GM19397 (cell line): ENCODE measurements around the gene SERP1.
"Not testable (repeated sequence)": the region's sequence is repeated elsewhere in the genome, so short reads cannot be mapped to it uniquely, and the experiment has no call there.

Source experiments
- ATAC-seq: cut with Tn5 transposase; IDR thresholded peaks from one replicate; pipeline ENCODE4 v1.9.1; 2021; ENCODE audit warnings: mild to moderate bottlenecking, moderate library complexity; ENCODE audit not compliant: unreplicated experiment

Gene SERP1

DNA sequence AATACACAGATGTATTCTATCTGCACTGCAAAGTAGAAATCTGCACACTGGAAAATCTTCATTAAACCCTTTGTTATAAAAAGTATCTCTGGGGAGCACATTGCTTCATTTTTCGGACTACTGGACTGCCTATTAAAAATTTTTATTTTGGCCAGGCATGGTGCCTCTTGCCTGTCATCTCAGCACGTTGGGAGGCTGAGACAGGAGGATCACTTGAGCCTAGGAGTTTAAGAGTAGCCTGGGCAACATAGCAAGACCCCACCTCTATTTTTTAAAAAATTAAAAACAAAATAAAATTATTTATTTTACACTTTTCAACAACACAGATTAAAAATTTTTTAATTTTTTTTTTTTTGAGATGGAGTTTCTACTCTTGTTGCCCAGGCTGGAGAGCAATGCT, 6.0 kb downstream of the SERP1 start:
- no peak for ATAC-seq

DNA sequence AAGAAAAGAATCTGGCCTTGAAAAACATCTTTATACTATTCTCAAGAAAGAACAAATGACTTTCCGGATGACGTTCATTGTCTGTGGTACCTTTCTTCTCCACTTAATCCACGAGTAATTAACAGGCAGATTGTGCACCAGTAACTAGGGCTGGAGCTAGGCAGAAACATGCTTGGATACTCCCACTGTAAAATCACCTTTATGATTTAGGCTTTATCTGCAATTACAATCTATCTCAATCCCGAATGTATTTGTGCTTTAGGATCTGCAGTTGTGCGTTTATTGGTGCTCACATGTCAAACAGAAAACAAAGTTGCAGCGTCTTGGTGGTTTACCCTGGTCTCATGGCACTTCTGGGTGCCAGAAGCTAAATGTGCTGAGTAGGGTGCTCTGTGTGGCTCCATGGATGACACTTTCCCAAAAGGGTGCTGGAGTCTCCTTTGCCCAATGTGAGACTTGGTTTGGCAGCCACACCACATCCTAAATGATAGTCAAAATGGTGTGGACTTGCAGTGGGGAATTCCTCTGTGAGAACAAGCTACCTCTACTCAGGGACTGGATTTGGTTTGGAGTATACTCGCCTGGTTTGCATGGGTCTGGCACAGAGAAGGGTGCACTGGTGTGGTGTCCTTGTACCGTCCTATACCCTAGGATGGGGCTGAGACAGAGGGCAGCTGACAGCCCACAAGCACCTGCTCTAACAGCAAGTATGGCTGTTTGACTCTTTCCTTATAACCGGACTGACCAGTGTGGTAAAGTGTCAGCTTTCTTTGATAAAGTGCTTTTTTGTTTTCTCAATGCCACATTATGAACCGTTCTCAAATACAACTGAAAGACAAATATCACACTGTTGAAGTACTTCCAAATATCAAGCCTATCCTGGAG, 7.7 kb downstream of the SERP1 start:
- ATAC-seq, result no peak

DNA sequence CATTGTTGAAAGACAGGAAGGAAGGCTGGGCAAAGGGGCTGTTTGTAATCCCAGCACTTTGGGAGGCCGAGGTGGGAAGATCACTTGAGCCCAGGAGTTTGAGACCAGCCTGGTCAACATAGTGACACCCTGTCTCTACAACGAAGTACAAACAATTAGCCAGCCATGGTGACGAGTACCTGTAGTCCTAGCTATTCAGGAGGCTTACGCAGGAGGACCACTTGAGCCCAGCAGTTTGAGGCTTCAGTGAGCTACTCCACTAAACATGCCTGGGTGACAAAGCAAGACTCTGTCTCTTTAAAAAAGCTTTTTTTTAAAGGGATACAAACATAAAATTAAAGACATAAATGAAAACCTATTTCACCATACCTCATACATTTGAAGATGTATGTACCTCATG, 11.1 kb downstream of the SERP1 start:
- no peak for ATAC-seq

DNA sequence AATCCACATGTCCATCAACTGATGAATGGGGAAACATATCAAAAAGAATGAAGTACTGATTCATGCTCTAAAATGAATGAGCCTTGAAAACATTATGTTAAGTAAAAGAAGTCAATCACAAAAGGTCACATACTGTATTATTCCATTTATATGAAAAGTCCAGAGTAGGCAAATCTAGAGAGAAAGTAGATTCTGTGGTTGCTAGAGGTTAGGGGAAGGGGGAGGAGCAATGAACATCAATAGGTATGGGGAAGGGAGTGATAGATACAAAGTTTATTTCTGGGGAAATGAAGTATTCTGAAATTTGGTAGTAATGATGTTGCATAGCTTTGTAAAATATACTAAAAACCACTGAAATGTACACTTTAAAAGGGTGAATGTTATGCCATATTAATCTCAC, 14.5 kb downstream of the SERP1 start:
- no peak for ATAC-seq

DNA sequence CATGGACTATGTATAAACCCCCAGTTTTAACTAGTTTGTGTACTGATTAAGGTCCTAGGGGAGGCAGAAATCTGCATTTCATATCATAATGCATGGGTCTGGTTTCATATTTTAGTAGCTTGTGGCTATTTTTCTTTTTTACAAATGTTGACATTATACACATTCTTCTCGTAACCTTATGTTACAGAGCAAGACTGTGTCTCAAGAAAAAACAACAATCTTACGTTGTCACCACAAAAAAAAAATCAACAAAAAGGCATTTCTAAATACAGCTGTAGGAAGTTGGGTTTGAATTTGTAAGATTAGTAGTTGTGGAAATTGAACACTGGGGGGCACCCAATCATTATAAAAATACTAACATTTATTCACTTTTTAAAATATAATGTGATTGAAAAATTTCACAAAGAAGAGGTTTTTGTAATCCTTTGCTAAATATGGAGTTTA, 17.9 kb downstream of the SERP1 start:
- ATAC-seq, result no peak

DNA sequence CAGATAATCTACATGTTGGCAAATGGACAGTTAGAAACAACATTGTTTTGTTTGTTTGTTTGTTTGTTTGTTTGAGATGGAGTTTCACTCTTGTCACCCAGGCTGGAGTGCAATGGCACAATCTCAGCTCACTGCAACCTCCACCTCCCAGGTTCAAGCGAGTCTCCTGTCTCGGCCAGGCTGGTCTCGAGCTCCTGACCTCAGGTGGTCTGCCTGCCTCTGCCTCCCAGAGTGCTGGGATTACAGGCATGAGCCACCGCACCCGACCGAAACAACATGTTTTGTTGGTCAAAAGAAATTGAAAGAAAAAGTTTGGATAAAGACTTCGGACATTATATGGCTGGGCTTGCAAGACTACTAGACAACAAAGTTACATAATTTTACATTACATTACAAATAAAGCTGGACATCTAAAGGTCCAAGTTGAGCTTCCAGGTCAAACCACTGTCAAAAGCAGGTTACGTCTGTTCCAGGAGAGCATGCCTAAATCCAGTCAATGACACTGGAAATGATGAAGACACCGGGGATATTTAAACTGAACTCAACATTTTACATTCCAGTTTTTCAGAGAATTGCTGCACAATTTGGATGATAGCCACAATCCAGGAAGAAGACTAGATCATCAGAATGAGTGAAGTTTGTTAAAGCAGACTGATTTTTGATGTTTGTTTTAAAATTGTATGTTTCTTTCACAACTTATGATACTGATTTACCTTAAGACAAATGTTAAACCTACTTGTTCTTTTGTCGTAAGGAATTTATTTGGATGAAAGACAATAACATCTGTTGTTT, 18.6 kb downstream of the SERP1 start:
- no peak for ATAC-seq

DNA sequence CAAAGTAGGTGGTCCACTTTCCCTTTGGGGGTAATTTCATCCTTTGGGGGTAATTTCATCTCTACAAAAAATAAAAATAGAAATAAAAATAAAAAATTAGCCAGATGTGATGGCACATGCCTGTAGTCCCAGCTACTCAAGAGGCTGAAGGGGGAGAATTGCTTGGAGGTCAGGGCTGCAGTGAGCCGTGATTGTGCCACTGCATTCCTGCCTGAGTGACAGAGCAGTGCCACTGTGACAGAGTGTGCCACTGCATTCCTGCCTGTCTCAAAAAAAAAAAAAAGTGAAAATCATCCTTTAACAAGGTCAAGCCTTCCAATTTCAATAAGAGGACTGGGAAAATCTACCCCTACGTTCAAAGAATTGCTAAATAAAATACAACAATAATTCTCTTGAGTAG, 22.8 kb downstream of the SERP1 start:
- no peak for ATAC-seq

DNA sequence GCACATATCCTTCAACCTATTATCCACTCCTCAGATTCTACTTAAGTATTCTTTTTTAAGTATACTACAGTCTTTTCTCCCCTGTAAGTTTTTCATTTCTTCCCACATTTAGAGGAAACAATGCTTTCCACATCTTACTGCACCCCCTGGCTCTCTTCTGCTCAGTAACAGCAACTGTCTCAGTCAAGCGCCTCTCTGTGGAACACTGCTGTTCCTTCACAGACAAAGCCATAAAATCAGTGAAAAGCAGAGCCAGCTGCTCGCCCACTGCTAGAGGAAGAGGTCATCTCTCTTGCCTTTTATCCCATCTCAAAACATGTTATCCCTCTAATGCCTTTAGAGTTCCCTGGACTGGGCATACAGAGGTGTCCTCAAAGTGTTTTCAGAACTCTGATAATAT, 24.8 kb downstream of the SERP1 start:
- no peak for ATAC-seq

DNA sequence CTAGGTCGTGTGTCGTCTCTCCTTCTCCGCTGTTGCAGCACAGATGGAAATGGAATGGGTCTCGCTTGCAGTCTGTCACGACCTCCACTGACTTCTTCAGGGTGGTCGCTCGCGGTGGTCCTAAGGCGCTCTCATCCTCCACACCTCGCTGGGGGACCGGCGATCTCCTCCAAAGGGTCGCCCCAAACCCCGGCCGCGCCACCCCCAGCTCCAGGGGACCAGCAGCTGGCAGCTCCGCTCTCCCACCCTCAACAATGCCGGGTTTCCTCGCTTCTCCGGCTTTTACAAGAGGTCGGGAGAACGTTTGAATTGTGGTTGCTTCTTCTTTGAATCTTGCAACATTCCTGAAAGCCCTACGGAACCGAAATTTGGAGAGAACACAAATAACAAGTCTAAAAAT, 25.9 kb downstream of the SERP1 start:
- ATAC-seq, result no peak

DNA sequence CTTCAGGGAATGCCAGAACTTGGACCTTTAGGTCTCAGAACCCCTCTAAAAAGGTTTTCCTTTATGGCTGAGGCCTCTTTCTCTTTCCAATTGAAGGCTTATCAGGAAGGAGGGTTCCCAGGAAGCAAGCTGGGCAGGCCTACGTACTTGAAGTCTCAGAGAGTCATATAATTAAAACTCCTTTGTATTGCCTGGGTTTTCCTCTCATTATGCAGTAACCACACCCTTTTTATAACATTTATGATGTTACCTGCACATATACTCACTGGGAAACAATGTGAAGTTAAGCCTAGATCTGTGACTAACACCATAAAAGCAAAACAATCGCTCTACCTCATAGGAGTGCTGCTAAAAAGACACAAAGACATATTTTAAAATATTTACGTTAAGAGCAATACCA, 27.3 kb downstream of the SERP1 start:
- ATAC-seq, result no peak

DNA sequence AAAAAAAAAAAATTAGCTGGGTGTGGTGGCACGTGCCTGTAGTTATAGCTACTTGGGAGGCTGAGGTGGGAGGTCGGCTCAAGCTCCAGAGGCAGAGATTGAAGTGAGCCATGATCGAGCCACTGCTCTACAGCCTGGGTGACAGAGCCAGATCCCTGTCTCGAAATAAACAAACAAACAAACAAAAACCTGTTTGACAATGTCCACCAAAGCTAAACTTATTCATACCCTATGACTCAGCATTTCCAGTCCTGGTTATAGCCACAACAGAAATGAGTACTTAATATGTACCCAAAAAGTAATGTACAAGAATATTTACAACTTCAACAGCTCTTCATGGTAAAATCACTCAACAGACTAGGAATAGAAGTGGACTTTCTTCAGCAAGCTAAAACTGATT, 31.1 kb downstream of the SERP1 start:
- ATAC-seq, result no peak

DNA sequence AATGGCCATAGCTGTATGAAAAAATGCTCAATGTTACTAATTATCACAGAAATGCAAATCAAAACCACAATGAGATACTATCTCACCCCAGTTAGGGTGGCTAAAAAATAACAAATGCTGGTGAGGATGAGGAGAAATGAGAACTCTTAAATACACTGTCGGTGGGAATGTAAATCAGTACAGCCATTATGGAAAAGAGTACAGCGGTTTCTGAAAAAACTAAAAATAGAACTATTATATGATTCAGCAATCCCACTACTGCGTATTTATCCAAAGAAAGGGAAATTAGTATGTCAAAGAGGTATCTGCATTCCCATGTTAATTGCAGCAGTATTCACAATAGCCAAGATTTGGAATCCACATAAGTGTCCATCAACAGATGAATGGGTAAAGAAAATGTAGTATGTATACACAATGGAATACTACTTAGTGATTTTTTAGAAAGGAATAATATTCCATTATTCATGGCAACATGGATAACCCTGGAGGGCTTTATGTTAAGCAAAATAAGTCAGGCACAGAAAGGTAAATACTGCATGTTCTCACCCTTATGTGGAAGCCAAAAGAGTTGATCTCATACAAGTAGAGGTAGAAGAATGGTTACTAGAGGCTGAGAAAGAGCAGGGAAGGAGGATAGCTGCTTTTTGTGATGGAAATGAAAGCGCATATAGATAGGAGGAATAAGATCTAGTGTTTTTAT, 35.0 kb downstream of the SERP1 start:
- ATAC-seq, result no peak

DNA sequence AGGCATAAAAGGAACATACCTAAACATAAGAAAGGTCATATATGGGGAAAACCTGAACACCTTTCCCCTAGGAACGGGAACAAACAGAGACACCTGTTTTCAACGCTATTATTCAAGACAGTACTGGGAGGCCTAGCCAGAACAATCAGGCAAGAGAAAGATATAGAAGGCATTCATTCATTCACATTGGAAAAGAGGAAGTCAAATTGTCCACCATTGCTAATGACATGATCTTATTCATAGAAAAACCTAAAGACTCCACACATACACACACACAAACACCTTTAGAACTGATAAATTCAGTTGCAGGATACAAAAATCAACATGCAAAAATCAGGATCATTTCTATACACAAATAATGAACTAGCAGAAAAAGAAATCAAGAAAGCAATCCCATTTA, 36.5 kb downstream of the SERP1 start:
- no peak for ATAC-seq

DNA sequence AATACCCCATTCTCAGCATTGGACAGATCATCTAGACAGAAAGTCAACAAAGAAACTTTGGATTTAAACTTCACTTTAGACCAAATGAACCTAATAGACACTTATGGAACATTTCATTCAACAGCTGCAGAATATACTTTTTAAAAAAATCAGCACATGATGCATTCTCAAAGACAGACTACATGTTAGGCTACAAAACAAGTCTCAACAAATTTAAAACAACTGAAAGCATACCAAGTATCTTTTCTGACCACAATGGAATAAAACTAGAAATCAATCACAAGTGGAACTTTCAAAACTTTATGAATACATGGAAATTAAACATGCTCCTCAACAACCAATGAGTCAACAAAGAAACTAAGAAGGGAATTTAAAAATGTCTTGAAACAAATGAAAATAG, 37.9 kb downstream of the SERP1 start:
- no peak for ATAC-seq

DNA sequence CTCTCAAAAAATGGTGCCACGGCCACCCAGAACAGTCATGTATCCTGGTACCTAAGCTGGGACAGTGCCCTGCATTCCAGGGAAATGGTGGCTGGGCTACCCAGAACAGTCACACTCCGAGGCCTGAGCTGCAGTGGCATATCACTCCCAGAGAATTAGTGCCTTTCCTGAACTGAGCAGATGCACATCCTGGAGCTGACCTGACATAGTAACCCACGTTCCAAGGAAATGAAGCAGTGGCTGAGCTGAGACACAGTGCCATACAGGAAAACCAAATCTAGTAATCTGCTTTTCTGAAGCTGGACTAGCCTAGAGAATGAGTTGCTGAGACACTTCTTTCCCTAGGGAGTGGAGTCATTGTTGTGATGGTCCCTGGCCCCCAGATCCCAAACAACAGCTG, 41.8 kb downstream of the SERP1 start:
- no peak for ATAC-seq

DNA sequence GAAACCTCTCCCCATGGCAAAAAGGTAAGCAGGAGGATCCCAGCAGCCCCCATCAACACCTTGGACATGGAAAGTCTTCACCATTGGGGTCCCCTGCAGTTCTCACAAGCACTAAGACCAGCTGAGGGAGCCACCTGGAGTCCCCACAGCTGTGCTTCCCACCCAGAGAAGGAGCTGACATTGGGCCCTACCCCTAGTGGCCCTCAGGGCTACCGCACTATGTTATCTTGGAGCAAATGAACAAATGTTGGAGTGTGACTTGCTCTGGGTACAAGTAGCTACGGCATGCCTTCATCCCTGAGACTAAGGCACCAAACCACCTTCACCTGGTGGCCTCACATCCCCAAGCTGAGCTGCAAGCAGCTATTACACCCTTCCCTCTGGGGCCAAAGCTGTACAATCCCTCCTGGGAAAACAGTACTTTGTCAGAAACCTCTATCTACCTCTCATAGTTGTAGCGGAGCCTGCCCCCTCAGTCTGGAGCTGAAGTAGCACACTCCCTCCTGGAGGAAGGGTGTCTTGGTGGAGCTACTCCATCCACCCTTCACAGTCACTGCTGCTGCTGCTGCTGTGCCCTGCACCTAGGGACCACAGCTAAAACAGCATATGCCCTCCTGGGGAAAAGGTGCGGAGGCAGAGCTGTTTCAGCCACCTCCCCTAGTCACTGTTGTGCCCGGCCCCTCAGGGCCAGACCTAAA, 42.7 kb downstream of the SERP1 start:
- ATAC-seq, result no peak

DNA sequence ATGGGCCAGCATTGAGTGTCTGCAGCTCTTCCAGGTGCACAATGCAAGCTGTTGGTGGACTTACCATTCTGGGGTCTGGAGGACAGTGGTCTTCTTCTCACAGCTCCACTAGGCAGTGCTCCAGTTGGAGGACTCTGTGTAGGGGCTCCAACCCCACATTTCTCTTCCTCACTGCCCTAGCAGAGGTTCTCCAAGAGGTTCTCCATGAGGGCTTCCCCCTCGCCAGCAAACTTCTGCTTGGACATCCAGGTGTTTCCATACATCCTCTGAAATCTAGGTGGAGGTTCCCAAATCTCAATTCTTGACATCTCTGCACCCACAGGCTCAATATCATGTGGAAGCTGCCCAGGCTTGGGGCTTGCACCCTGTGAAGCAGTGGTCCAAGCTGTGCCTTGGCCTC, 45.3 kb downstream of the SERP1 start:
- not testable (repeated sequence) for ATAC-seq

DNA sequence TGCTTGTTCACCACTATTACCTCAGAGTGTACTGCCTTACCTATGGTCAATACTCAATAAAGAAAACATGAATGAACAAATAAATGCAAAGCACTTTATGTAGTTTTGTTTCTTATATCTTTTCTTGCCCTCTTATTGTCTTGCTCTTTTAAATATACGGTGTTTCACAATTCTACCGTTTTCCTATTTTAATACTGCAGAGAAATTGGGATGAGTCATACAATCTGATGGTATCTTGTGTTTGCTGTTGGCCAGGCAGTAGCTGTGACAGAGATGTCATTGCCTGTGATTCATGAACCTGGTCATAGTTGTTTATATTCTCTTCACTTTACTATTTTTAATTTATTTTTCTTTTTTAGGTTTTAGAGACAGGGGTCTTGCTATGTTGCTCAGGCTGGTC, 48.3 kb downstream of the SERP1 start:
- ATAC-seq, result no peak

DNA sequence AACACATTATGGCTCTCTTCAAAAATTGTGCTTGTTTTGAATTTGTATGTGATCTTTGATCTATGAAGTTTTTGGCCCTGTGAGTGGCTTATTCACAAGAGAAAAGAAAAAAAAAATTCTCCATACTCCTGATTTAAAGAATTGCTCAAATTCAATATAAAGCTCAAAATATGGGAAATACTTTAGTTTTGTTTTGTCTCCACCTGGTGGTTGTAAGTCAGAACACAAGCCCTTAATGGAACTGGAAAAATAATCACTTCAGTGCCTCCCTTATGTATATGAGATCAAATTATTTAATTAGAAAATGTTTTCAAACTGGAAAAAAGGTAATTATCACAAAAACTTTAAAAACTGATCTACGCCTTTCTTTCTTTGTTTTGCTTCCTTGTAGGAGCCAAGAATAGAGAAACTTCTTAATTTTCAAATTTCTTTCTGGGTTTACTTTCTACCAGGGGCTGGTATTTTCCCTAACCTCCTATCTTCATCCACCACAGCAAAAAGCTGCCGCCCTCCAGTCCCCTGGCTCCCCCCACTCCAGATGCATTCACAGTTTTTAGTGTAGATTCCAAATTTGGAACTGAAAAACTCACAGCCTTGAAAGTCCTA, 50.6 kb downstream of the SERP1 start:
- ATAC-seq, result no peak

DNA sequence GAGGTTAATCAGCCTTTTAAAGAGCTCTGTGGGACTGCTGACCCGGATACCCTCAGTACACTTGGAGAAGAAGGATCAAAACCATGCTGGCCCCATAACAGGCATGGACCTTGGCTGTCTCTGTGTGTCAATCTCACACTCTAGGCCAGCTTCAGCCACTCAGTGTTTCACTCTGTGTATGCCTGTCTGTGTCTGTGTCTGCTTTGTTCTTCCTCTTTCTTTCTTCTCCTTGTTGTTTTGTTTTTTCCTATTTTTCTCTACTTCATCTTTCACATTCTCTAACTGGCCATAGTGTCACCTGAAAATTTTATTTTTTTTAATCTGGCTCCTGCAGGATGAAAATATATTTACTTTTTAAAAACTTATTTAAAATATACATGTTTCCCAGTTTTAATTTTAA, 51.1 kb downstream of the SERP1 start:
- no peak for ATAC-seq
